Stimulated activated CD4-positive, alpha-beta T cell treated with anti-CD3 and anti-CD28 coated beads, Interleukin-12 subunit alpha, Interleukin-12 subunit beta, amount 100 ng/mL, for 48 hours (primary cell): ENCODE results near the gene EXD2.
A peak's percentile ranks its signal among the peaks of the same experiment; 100 is the strongest.

Source experiments
- DNase-seq, 3 donors: peaks; one replicate each; pipeline ENCODE4 v3.0.0-alpha.2; 2020; ENCODE audit warnings: low read depth in 2 of 3, low spot score in 1 of 3

Gene EXD2

GRCh38 chr14:69247676-69248440 lies 56.6 kb downstream of the EXD2 start:
- DNase-seq = no peak

- no peak for DNase-seq
Measured at GRCh38 chr14:69249603-69250002, 58.3 kb downstream of the EXD2 start.

GRCh38 chr14:69252851-69253250 lies 61.6 kb downstream of the EXD2 start:
- DNase-seq = no peak

GRCh38 chr14:69259168-69259526 lies 67.8 kb downstream of the EXD2 start:
- DNase-seq = no peak

GRCh38 chr14:69259527-69260189 lies 68.4 kb downstream of the EXD2 start, which contains the start of gene GALNT16:
Gene GALNT16 (plus strand): TSS chr14:69260158. CDS start chr14:69260291, 133 bp downstream.
- DNase-seq = no peak

GRCh38 chr14:69260190-69260860 lies 69.0 kb downstream of the EXD2 start:
- DNase-seq = no peak

GRCh38 chr14:69260861-69261564 lies 69.7 kb downstream of the EXD2 start:
- peak; percentile 23 to 36 (median 35) for DNase-seq

- DNase-seq = no peak
Measured at GRCh38 chr14:69261761-69262331, 70.5 kb downstream of the EXD2 start.

GRCh38 chr14:69262516-69262915 lies 71.2 kb downstream of the EXD2 start:
- no peak for DNase-seq

GRCh38 chr14:69263364-69263763 lies 72.1 kb downstream of the EXD2 start:
- DNase-seq = no peak

- no peak for DNase-seq
Measured at GRCh38 chr14:69263771-69264170, 72.5 kb downstream of the EXD2 start.

GRCh38 chr14:69266572-69267345 lies 75.5 kb downstream of the EXD2 start:
- DNase-seq = no peak

- DNase-seq = no peak
Measured at GRCh38 chr14:69267492-69267891, 76.2 kb downstream of the EXD2 start.

GRCh38 chr14:69268223-69268622 lies 76.9 kb downstream of the EXD2 start:
- DNase-seq = no peak

- no peak for DNase-seq
Measured at GRCh38 chr14:69268763-69269162, 77.5 kb downstream of the EXD2 start.

- no peak for DNase-seq
Measured at GRCh38 chr14:69269381-69269780, 78.1 kb downstream of the EXD2 start.

- no peak for DNase-seq
Measured at GRCh38 chr14:69270097-69270496, 78.8 kb downstream of the EXD2 start.

- no peak for DNase-seq
Measured at GRCh38 chr14:69270795-69271708, 79.8 kb downstream of the EXD2 start.

- DNase-seq = no peak
Measured at GRCh38 chr14:69274321-69274720, 83.0 kb downstream of the EXD2 start.
